ENCODE measurements around the gene CBLC.

CBLC gene

GRCh38 chr19:44816301-44816700 lies 38.6 kb downstream of the CBLC start:
- DNase-seq (no peak), ATAC-seq (ENCODE audit: insufficient read depth, low read depth) (no peak)
- TF ChIP-seq CTCF (IDR thresholded peaks at IDR 0.05; ENCODE audit: borderline replicate concordance, extremely low read depth, low read length, poor library complexity, severe bottlenecking) = no peak
- TF ChIP-seq EZH2 (IDR thresholded peaks at IDR 0.05; ENCODE audit: borderline replicate concordance, low read depth, low read length, severe bottlenecking) = no peak
- no peak overlapping the region for H3K4me2 ChIP-seq (ENCODE audit: insufficient read depth, low read length)
- H3K9ac ChIP-seq (ENCODE audit: low read depth, low read length) = no peak overlapping the region
- no peaks in the 10 kb centered on the region for H3K4me1 ChIP-seq (ENCODE audit: insufficient read depth, low read length)
- H3K79me2 ChIP-seq (ENCODE audit: insufficient read depth, low read length) = no peaks in the 10 kb centered on the region
- no peaks in the 10 kb centered on the region for H3K27me3 ChIP-seq (ENCODE audit: insufficient read depth, low read length, poor library complexity)
- H3K36me3 ChIP-seq (ENCODE audit: insufficient read depth, low read length) = no peaks in the 10 kb centered on the region
- H4K20me1 ChIP-seq (ENCODE audit: insufficient read depth, low read length) = no peaks in the 10 kb centered on the region
- no peaks in the 10 kb centered on the region for H3K9me3 ChIP-seq (ENCODE audit: insufficient read depth, low read length, severe bottlenecking)
- H2AFZ ChIP-seq (ENCODE audit: low read depth, low read length) = no peak overlapping the region
- H3K4me3 ChIP-seq (ENCODE audit: low read depth in 1 of 2, low read length in 2 of 2) = no peak overlapping the region
- H3K27ac ChIP-seq (ENCODE audit: low read length) = no peak overlapping the region

GRCh38 chr19:44817725-44818465 lies 40.2 kb downstream of the CBLC start:
- no peak overlapping the region for H3K27ac ChIP-seq (ENCODE audit: low read length)
- no peak overlapping the region for H3K4me2 ChIP-seq (ENCODE audit: insufficient read depth, low read length)
- no peaks in the 10 kb centered on the region for H4K20me1 ChIP-seq (ENCODE audit: insufficient read depth, low read length)
- no peaks in the 10 kb centered on the region for H3K9me3 ChIP-seq (ENCODE audit: insufficient read depth, low read length, severe bottlenecking)
- no peak overlapping the region for H2AFZ ChIP-seq (ENCODE audit: low read depth, low read length)
- no peak overlapping the region for H3K9ac ChIP-seq (ENCODE audit: low read depth, low read length)
- H3K79me2 ChIP-seq (ENCODE audit: insufficient read depth, low read length) = no peaks in the 10 kb centered on the region
- H3K27me3 ChIP-seq (ENCODE audit: insufficient read depth, low read length, poor library complexity) = no peaks in the 10 kb centered on the region
- TF ChIP-seq EZH2 (IDR thresholded peaks at IDR 0.05; ENCODE audit: borderline replicate concordance, low read depth, low read length, severe bottlenecking) (no peak), CTCF (IDR thresholded peaks at IDR 0.05; ENCODE audit: borderline replicate concordance, extremely low read depth, low read length, poor library complexity, severe bottlenecking) (no peak)
- no peaks in the 10 kb centered on the region for H3K4me1 ChIP-seq (ENCODE audit: insufficient read depth, low read length)
- H3K36me3 ChIP-seq (ENCODE audit: insufficient read depth, low read length) = no peaks in the 10 kb centered on the region
- H3K4me3 ChIP-seq (ENCODE audit: low read depth in 1 of 2, low read length in 2 of 2) = no peak overlapping the region
- DNase-seq (no peak), ATAC-seq (ENCODE audit: insufficient read depth, low read depth) (no peak)

- TF ChIP-seq EZH2 (IDR thresholded peaks at IDR 0.05; ENCODE audit: borderline replicate concordance, low read depth, low read length, severe bottlenecking) (no peak), CTCF (IDR thresholded peaks at IDR 0.05; ENCODE audit: borderline replicate concordance, extremely low read depth, low read length, poor library complexity, severe bottlenecking) (no peak)
- Histone ChIP-seq H3K9me3 (ENCODE audit: insufficient read depth, low read length, severe bottlenecking) (no peaks in the 10 kb centered on the region), H4K20me1 (ENCODE audit: insufficient read depth, low read length) (no peaks in the 10 kb centered on the region), H3K79me2 (ENCODE audit: insufficient read depth, low read length) (no peaks in the 10 kb centered on the region), H3K4me1 (ENCODE audit: insufficient read depth, low read length) (no peaks in the 10 kb centered on the region), H3K4me3 (ENCODE audit: low read depth in 1 of 2, low read length in 2 of 2) (no peak overlapping the region), H3K4me2 (ENCODE audit: insufficient read depth, low read length) (no peak overlapping the region), H3K9ac (ENCODE audit: low read depth, low read length) (no peak overlapping the region), H3K27me3 (ENCODE audit: insufficient read depth, low read length, poor library complexity) (no peaks in the 10 kb centered on the region), H3K36me3 (ENCODE audit: insufficient read depth, low read length) (no peaks in the 10 kb centered on the region), H3K27ac (ENCODE audit: low read length) (no peak overlapping the region), H2AFZ (ENCODE audit: low read depth, low read length) (no peak overlapping the region)
- DNase-seq (no peak), ATAC-seq (ENCODE audit: insufficient read depth, low read depth) (no peak)
These were observed 40.9 kb downstream of the CBLC start for GRCh38 chr19:44818466-44819031.

All from DND-41 (cell line).